GM12891 (cell line): ENCODE measurements around the gene GNAQ.

Source experiments
- POLR2A ChIP-seq: IDR thresholded peaks from 2 replicates; pipeline ENCODE4 v1.6.1; 2011; ENCODE audit warnings: low read depth, low read length, control low read depth
- POLR2AphosphoS5 ChIP-seq: IDR thresholded peaks from 2 replicates; pipeline ENCODE4 v1.6.1; 2011; ENCODE audit warnings: low read depth, low read length, control low read depth
- SPI1 ChIP-seq: IDR thresholded peaks from 2 replicates; pipeline ENCODE4 v1.6.1; 2011; ENCODE audit warnings: low read depth, low read length, control low read depth
- TAF1 ChIP-seq: IDR thresholded peaks from 2 replicates; pipeline ENCODE4 v1.6.1; 2011; ENCODE audit warnings: low read depth, low read length, control low read depth

- TF ChIP-seq POLR2A (no peak), POLR2AphosphoS5 (no peak), TAF1 (no peak), SPI1 (no peak)
These were observed 149.3 kb downstream of the GNAQ start for GRCh38 chr9:77882294-77882693.
